ENCODE results near the gene RASA2. TPM values are rescaled to one million over a fixed set of nuclear protein-coding genes. Genes with fewer than 3 reads are reported as not detected.
A peak's percentile ranks its signal among the peaks of the same experiment; 100 is the strongest.

Gene RASA2
- total and polyA plus RNA-seq, 12 donors = 1.4 to 7.7 (median 5.1) TPM

GRCh38 chr3:141452773-141453172 is 34.1 kb upstream of the RASA2 start:
- Histone ChIP-seq H3K4me3 (no peak overlapping the region), H3K27ac (peak overlapping the region in 2 of 10 donors; percentile 25 to 59), H3K4me1 (peaks cover 3 to 63% (median 35%) of the 10 kb centered on the region in 9 donors), H3K27me3 (no peaks in the 10 kb centered on the region), H3K36me3 (peaks cover 0 to 12% (median 0%) of the 10 kb centered on the region in 9 donors), H3K9me3 (no peaks in the 10 kb centered on the region)
- DNase-seq (no peak), ATAC-seq (no peak)
- intact Hi-C loops (cut with DNase I) = loop anchor here in 7 of 10 donors (1.0 to 10.0 kb wide), 9 partner anchors 89 to 218 kb away; partner anchors contain the start of gene PXYLP1 (in 2 of the 7)
- TF ChIP-seq CTCF (IDR thresholded peaks at IDR 0.05) = no peak
- 89 to 94% methylated on average over 1 of the region's 1 CpG for WGBS, 2 donors

- intact Hi-C loops (cut with DNase I) = loop anchor here (2.0 to 10.0 kb wide), 9 partner anchors 92 to 219 kb away; partner anchors contain the start of gene PXYLP1 (in 2 of the 10)
These were observed 32.8 kb upstream of the RASA2 start for GRCh38 chr3:141454054-141454453.

GRCh38 chr3:141454906-141455602 is 31.8 kb upstream of the RASA2 start:
- DNase-seq (no peak), ATAC-seq (peak in 7 of 8 donors; percentile 37 to 65 (median 53))
- H3K27ac ChIP-seq = peak overlapping the region in 1 of 10 donors; percentile 59
- intact Hi-C loops (cut with DNase I) = loop anchor here (2.0 to 10.0 kb wide), 11 partner anchors 93 to 220 kb away; partner anchors contain the start of gene PXYLP1 (in 2 of the 10)
- TF ChIP-seq CTCF (IDR thresholded peaks at IDR 0.05) = peak; percentile 61 to 82 (median 73)
- peaks cover 3 to 43% (median 21%) of the 10 kb centered on the region in 9 donors for H3K4me1 ChIP-seq
- no peaks in the 10 kb centered on the region for H3K27me3 ChIP-seq
- no peaks in the 10 kb centered on the region for H3K9me3 ChIP-seq
- H3K4me3 ChIP-seq = no peak overlapping the region
- WGBS, 2 donors = 55 to 57% methylated on average over 20 of the region's 20 CpGs
- H3K36me3 ChIP-seq = no peaks in the 10 kb centered on the region

More at GRCh38 chr3:141454054-141454453, 32.8 kb upstream of the RASA2 start:
- no peak overlapping the region for H3K27ac ChIP-seq
- peaks cover 3 to 52% (median 29%) of the 10 kb centered on the region in 9 donors for H3K4me1 ChIP-seq
- 62 to 68% methylated on average over 3 of the region's 3 CpGs for WGBS, 2 donors
- no peak overlapping the region for H3K4me3 ChIP-seq
- H3K9me3 ChIP-seq = no peaks in the 10 kb centered on the region
- ATAC-seq = no peak
- no peak for TF ChIP-seq CTCF (IDR thresholded peaks at IDR 0.05)
- H3K36me3 ChIP-seq = no peaks in the 10 kb centered on the region
- H3K27me3 ChIP-seq = no peaks in the 10 kb centered on the region
- no peak for DNase-seq

GRCh38 chr3:141455603-141456300 is 31.1 kb upstream of the RASA2 start:
- peak overlapping the region in 2 of 10 donors; percentile 31 to 59 for H3K27ac ChIP-seq
- no peak for DNase-seq
- H3K36me3 ChIP-seq = no peaks in the 10 kb centered on the region
- H3K27me3 ChIP-seq = no peaks in the 10 kb centered on the region
- WGBS, 2 donors = 66 to 76% methylated on average over 18 of the region's 18 CpGs
- ATAC-seq = peak in 2 of 8 donors; percentile 4 to 5
- TF ChIP-seq CTCF (IDR thresholded peaks at IDR 0.05) = no peak
- H3K4me1 ChIP-seq = peaks cover 3 to 39% (median 21%) of the 10 kb centered on the region in 9 donors
- H3K9me3 ChIP-seq = no peaks in the 10 kb centered on the region
- H3K4me3 ChIP-seq = no peak overlapping the region
- intact Hi-C loops (cut with DNase I) = loop anchor here in 8 of 10 donors (2.0 to 10.0 kb wide), 9 partner anchors 95 to 221 kb away; partner anchors contain the start of gene PXYLP1 (in 2 of the 8)

Measured in heart right ventricle (tissue), 16 donors.